Measurements from ENCODE around the gene METAP1D.
"Not testable (repeated sequence)": the region's sequence is repeated elsewhere in the genome, so short reads cannot be mapped to it uniquely, and the experiment has no call there.

- TF ChIP-seq POLR2A (IDR thresholded peaks at IDR 0.05; ENCODE audit: low read length); GATA1 (IDR thresholded peaks at IDR 0.05; ENCODE audit: low read depth, low read length): not testable (repeated sequence)
Measured at GRCh38 chr2:172067905-172068304, 68.2 kb downstream of the METAP1D start.
